ENCODE results near the gene FAM229A.
"Not testable (repeated sequence)": the region's sequence is repeated elsewhere in the genome, so short reads cannot be mapped to it uniquely, and the experiment has no call there.

FAM229A gene

GRCh38 chr1:32362474-32363313 lies at the start of gene FAM229A, which contains the start of gene TSSK3:
Gene FAM229A, minus strand, starts transcription at chr1:32362485. Its CDS starts 394 bp downstream, at chr1:32362091.
Gene TSSK3, plus strand, starts transcription at chr1:32362539. Its CDS starts 163 bp downstream, at chr1:32362702.
- in situ Hi-C loops (cut with HindIII; ENCODE audit: low sequenced_read_pairs) = no loop called here

GRCh38 chr1:32411261-32411660 lies 49.0 kb upstream of the FAM229A start:
- in situ Hi-C loops (cut with HindIII; ENCODE audit: low sequenced_read_pairs) = no loop called here

GRCh38 chr1:32406629-32407111 lies 44.4 kb upstream of the FAM229A start:
- in situ Hi-C loops (cut with HindIII; ENCODE audit: low sequenced_read_pairs) = loop anchor here (5.0 kb wide), 1 partner anchor 199 kb away; the partner anchor contains the start of genes DCDC2B and IQCC

GRCh38 chr1:32405672-32406467 lies 43.6 kb upstream of the FAM229A start:
- in situ Hi-C loops (cut with HindIII; ENCODE audit: low sequenced_read_pairs) = loop anchor here (5.0 kb wide), 1 partner anchor 199 kb away; the partner anchor contains the start of genes DCDC2B and IQCC

- in situ Hi-C loops (cut with HindIII; ENCODE audit: low sequenced_read_pairs) = loop anchor here (5.0 kb wide), 1 partner anchor 198 kb away; the partner anchor contains the start of genes DCDC2B and IQCC
Observed at GRCh38 chr1:32404946-32405345, 42.7 kb upstream of the FAM229A start.

- in situ Hi-C loops (cut with HindIII; ENCODE audit: low sequenced_read_pairs) = no loop called here
Observed at GRCh38 chr1:32400876-32401631, 38.8 kb upstream of the FAM229A start.

GRCh38 chr1:32399843-32400242 lies 37.6 kb upstream of the FAM229A start:
- in situ Hi-C loops (cut with HindIII; ENCODE audit: low sequenced_read_pairs) = no loop called here

- in situ Hi-C loops (cut with HindIII; ENCODE audit: low sequenced_read_pairs) = no loop called here
Observed at GRCh38 chr1:32398401-32398800, 36.1 kb upstream of the FAM229A start.

GRCh38 chr1:32396524-32396923 lies 34.2 kb upstream of the FAM229A start:
- in situ Hi-C loops (cut with HindIII; ENCODE audit: low sequenced_read_pairs) = not testable (repeated sequence)

- in situ Hi-C loops (cut with HindIII; ENCODE audit: low sequenced_read_pairs) = no loop called here
Observed at GRCh38 chr1:32394890-32395432, 32.7 kb upstream of the FAM229A start.

GRCh38 chr1:32394141-32394889 lies 32.0 kb upstream of the FAM229A start, which contains the start of gene BSDC1:
Gene BSDC1, minus strand, starts transcription at chr1:32394441. Its CDS starts 27 bp downstream, at chr1:32394414.
- in situ Hi-C loops (cut with HindIII; ENCODE audit: low sequenced_read_pairs) = no loop called here

GRCh38 chr1:32393832-32394140 lies 31.5 kb upstream of the FAM229A start:
- in situ Hi-C loops (cut with HindIII; ENCODE audit: low sequenced_read_pairs) = no loop called here

- in situ Hi-C loops (cut with HindIII; ENCODE audit: low sequenced_read_pairs) = no loop called here
Observed at GRCh38 chr1:32393136-32393535, 30.9 kb upstream of the FAM229A start.

GRCh38 chr1:32392325-32392724 lies 30.0 kb upstream of the FAM229A start:
- in situ Hi-C loops (cut with HindIII; ENCODE audit: low sequenced_read_pairs) = no loop called here

- in situ Hi-C loops (cut with HindIII; ENCODE audit: low sequenced_read_pairs) = no loop called here
Observed at GRCh38 chr1:32390904-32391870, 28.9 kb upstream of the FAM229A start.

- in situ Hi-C loops (cut with HindIII; ENCODE audit: low sequenced_read_pairs) = no loop called here
Observed at GRCh38 chr1:32388641-32389040, 26.4 kb upstream of the FAM229A start.

GRCh38 chr1:32386676-32387392 lies 24.5 kb upstream of the FAM229A start:
- in situ Hi-C loops (cut with HindIII; ENCODE audit: low sequenced_read_pairs) = no loop called here

- in situ Hi-C loops (cut with HindIII; ENCODE audit: low sequenced_read_pairs) = no loop called here
Observed at GRCh38 chr1:32380057-32380456, 17.8 kb upstream of the FAM229A start.

Measured in endothelial cell of hepatic sinusoid (primary cell).